T-helper 2 cell treated with Interferon-gamma antibody and Interleukin-4, amounts not matched to agents 100 ng/mL and 5 ng/mL, for 36 hours (primary cell): ENCODE data around the gene NRG2. TPM values are rescaled to one million over a fixed set of nuclear protein-coding genes. Genes with fewer than 3 reads are reported as not detected.

ENCODE experiments used
- intact Hi-C: fragments of 100-400 bp; cut with micrococcal nuclease; formaldehyde crosslinking; loops from one replicate; pipeline ENCODE4 v1.15.1; 2023
- total RNA-seq: library from RNA; stranded (reverse); gene quantifications from 2 replicates; pipeline ENCODE4 v1.2.3, GENCODE V29; 2022

The NRG2 gene
- not detected in 2 replicates for total RNA-seq

GRCh38 chr5:140042643-140043507 is at the start of gene NRG2:
NRG2 (minus strand) TSS chr5:140043299.
- intact Hi-C loops: no loop called here

- intact Hi-C loops: no loop called here
Measured at GRCh38 chr5:140090251-140090650, 47.2 kb upstream of the NRG2 start.

DNA sequence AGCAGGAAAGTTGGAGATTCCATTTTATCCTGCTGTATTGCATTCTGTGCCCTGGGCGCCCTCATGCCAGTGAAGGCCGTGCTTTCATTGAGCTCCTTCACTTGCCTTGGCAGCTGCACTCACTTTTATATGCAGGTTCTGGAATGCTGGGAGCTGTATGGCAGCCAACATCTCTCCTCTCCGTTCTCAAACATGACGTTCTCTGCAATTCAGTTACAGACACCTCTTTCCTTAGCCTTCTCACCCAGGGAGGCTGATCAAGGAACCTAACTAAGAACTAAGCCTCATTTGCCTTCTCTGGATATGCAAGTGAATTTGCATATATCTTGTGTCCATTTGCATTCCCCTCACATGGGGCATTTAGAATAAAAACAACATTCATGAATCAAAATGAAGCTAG is 41.4 kb upstream of the NRG2 start:
- intact Hi-C loops: no loop called here

DNA sequence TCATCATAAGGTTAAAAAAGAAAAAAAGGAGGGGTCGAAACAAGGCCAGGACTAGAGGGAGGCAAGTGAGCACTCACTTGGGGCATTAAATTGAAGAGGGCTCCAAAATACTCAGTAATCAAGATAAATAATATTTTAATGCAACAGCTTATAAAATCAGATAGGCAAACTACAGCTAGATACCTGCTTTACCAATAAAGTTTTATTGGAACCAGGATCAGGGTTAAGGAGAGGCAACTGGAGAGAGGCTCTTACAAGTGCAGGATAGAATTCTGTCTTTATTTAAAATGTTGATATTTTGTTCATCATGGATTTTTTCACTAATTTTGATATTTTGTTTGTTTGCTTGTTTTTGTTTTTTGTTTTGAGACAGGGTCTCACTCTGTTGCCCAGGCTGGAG is 40.6 kb upstream of the NRG2 start:
- intact Hi-C loops: no loop called here

GRCh38 chr5:140083120-140083519 is 40.0 kb upstream of the NRG2 start:
- intact Hi-C loops: no loop called here

GRCh38 chr5:140076788-140077187 is 33.7 kb upstream of the NRG2 start:
- intact Hi-C loops: no loop called here

DNA sequence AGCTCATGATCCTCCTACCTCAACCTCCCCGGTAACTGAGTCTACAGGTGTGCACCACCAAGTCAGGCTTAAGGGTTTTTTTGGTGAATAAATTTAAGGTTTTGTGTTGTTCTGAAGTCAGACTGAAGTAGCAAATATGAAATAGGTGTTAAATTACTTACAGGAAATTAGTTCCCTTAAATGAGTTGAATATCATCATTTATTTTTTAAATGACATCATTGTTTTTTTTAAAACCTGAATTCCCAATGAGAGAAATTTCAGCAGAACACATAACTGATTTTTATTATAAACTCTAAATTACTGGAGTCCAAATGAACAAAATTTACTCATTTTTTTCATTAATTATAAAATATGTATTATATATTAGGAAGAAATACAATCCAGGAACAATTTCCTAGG is 33.0 kb upstream of the NRG2 start:
- intact Hi-C loops: no loop called here

DNA sequence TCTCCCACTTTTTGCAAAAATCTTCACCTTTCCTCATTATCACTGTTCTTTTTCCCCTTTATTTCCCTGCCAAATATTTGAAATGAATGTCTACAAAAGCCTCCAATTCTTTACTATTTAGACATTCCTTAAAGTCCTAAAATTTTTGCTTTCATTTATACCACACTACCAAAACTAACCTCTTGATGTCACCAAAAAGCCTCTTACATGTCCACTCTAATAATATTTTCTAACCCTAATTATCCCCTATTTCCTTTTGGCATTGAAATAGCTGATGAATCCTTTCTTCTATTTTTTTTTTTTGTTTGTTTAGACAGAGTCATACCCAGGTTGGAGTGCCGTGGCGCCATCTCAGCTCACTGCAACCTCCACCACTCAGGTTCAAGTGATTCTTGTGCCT is 32.3 kb upstream of the NRG2 start:
- intact Hi-C loops: no loop called here

DNA sequence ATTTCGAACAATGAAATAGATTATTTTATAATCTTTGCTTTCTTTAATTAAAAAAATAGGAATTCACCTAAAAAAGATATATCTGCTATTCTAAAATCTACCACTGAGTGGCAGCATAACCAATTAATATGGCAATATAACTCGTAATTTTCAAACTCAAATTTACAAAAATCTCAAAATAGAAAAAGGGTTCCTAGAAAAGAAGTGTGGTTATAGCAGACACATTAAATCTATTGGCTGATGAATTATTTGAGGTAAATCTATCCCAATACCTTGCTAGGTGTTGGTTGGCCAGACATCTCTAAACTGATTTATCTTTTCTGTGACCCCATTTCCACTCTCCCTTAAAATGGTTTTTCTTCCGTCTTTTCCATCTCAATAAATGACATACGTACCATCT is 30.2 kb upstream of the NRG2 start:
- intact Hi-C loops: loop anchor here (1.0 kb wide), 2 partner anchors 71 to 84 kb away; no protein-coding TSS in a partner anchor

DNA sequence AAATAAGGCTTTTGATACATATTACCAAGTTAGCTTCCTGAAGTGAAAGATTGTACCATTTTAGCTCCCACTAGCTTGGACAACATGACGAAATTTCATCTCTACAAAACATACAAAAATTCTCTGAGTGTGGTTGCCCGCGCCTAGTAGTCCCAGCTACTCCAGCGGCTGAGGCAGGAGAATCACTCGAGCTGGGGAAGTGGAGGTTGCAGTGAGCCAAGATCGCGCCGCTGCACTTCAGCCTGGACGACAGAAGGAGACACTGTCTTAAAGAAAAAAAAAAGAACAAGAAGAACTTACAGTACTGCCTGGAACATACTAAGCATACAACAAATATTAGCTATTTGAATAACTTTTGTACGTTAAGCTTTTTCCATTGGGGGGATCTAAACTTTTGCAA is 29.7 kb upstream of the NRG2 start:
- intact Hi-C loops: loop anchor here (1.0 kb wide), 2 partner anchors 71 to 84 kb away; no protein-coding TSS in a partner anchor

DNA sequence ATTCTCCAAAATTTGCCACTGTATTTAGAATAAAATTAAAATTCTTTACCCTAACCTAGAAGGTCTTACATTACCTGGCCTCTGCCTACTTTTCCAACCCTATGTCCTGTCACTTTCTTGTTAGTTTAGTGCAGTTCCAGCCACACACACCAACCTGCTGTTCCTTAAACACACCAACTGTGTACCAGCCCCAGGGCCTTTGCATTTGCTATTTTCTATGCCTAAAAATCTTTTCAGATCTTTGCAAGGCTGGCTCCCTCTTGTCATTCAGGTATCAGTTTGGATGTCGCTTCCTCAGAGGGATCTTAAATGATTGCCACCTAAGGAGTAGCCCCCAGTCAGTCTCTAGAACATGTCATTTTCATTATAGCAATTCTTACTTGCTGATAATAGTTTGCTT is 17.7 kb upstream of the NRG2 start:
- intact Hi-C loops: no loop called here

- intact Hi-C loops: no loop called here
Measured at GRCh38 chr5:140058212-140058932, 15.3 kb upstream of the NRG2 start.

DNA sequence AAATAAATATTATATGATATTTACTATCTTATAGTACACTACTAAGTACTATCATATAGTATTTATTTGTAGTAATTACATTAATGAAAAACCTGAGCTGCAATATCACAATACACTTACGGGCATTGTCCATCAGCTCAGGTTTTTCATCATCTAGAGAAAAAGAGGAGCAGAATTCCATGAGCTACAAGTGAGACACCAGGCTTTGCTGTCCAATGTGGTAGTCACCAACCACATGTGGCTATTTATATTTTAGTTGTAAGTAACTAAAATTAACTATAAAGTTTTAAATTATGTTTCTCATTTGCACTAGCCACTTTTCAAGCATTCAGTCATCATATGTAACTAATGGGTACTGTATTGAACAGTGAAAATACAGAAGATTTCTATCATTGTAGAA is 13.8 kb upstream of the NRG2 start:
- intact Hi-C loops: no loop called here

DNA sequence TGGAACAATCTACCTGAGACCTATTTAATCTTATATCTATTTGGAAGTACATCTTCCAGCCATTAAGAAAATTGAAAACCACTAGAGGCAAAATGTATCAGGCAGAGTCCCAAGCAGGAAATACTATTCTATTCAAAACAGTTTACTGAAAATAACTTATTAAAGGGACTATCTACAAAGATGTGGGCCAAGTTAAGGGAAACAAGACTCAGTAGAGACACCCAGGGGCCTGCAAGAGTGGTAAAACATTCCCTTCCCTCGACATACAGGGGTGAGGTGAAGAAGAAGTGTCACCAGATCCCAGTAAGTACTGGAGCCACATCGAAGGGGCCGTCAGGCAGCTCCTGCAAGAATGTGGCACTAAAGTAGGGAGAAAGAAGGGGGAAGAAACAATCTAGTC is 12.1 kb upstream of the NRG2 start:
- intact Hi-C loops: no loop called here

GRCh38 chr5:140054086-140054689 is 11.1 kb upstream of the NRG2 start:
- intact Hi-C loops: no loop called here

- intact Hi-C loops: no loop called here
Measured at GRCh38 chr5:140051950-140052349, 8.9 kb upstream of the NRG2 start.

DNA sequence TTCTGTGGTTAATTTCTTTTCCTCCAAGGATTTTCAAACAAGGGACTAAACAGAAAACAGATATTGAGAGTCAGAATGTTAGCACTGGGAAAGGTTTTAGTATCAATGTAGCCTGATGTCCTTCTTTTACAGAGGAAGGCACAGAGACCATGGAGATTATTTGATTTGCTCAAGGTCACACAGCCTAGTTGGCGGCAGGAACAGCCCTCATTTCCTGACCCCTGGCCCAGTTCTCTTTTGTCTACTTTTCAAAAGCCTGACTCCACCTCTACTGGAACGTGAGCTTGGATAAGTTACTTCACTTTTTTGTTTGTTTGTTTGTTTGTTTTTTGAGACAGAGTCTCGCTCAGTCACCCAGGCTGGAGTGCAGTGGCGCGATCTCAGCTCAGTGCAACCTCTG is 6.6 kb upstream of the NRG2 start:
- intact Hi-C loops: no loop called here

- intact Hi-C loops: no loop called here
Measured at GRCh38 chr5:140049205-140049604, 6.1 kb upstream of the NRG2 start.

DNA sequence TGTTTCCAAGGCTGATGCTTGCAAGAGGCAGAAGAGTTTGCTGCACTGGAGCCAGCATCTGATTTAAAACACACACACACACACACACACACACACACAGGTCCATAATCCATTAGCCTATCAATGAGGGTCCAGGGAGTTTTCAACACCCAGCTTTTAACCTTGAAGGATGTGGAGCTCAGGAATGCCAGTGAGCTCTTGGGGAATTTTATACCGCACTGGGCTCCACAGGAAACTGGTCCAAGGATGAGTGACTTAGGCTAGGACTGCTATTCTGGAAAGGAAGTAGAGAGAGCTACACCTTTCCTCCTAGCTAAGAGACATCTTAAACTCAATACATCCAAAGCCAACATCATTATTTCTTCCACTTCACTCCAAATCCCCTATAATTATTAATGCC is 942 bp upstream of the NRG2 start:
- intact Hi-C loops: no loop called here

DNA sequence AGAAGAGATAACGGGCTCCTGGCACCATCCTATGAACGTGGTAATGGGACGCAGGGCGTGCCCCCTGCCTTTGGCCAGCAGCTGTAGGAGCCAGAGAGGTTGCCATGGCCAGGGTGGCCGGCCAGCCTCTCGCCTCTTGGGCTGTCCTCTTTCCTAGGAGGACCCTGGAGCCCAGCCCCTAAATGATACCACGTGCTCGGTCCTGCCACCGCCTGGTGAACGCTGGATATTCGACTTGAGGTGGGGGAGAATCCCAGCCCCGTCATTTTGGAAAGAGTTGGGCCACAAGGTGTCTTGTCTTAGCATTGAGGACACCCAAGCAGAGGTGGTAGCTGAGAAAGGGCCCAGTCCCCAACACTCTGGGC is 391 bp upstream of the NRG2 start:
- intact Hi-C loops: no loop called here

DNA sequence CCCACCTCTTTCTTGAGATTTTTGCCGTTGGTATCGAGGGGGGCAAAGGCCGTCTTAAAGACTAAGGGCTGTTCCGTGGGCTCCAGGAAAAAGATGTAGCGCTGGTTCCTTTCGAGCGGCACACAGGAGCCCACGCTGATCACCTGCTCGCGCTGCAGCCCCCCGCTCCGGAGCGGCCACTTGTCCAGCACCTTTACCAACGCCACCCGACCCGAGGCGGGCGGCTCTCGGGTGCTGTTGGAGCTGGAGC is 781 bp downstream of the NRG2 start:
- intact Hi-C loops: no loop called here

DNA sequence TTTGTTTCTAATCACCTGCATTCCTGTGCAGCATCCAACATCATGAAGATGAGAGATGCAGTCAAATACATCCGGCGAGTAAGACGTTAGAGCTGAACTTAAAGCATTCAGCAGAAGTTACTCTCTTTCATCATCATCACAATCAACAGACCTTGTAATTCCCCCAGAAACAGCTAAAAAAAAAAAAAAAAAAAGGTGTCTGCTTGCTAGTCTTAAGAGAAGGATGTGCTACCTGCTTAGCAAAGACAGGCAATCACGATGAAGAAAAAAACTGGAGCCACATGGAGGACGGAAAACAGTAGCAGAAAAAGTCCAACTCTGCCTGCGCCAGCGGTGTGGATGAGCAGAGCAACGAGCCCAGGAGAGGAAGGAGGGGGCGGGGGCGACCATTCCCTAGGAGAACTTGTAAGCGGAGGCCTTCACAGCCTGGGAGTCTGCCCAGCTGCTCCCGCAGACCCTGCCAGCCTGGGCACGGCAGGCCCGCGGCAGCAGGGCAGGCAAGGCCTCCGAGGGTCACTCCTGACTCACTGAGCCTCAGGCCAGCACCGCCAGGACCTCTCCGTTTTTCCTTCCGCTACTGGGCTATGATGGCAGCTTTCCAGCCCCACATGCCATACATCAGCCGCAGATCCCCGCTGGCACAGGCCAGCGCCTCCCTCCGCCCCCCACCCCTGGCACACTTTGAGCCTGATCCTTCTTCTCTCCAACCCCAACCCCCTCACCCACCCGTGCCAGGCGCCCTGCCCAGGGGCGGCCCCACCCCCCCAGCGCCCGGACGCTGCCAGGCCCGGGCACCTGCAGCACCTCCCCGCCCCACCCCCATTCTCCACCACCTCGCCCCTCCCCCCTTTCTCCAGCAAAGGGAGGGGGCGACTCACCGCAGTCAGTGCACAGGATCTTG is 1.4 kb downstream of the NRG2 start:
- intact Hi-C loops: no loop called here
